Stimulated activated CD4-positive, alpha-beta T cell treated with anti-CD3 and anti-CD28 coated beads, Interleukin-2, amount 100 ng/mL, for 4 hours (primary cell): Measurements from ENCODE around the gene CDKN2D.

Source experiments
- DNase-seq: peaks from one replicate; pipeline ENCODE4 v3.0.0-alpha.2; 2020; ENCODE audit warnings: low read depth

CDKN2D gene

DNA sequence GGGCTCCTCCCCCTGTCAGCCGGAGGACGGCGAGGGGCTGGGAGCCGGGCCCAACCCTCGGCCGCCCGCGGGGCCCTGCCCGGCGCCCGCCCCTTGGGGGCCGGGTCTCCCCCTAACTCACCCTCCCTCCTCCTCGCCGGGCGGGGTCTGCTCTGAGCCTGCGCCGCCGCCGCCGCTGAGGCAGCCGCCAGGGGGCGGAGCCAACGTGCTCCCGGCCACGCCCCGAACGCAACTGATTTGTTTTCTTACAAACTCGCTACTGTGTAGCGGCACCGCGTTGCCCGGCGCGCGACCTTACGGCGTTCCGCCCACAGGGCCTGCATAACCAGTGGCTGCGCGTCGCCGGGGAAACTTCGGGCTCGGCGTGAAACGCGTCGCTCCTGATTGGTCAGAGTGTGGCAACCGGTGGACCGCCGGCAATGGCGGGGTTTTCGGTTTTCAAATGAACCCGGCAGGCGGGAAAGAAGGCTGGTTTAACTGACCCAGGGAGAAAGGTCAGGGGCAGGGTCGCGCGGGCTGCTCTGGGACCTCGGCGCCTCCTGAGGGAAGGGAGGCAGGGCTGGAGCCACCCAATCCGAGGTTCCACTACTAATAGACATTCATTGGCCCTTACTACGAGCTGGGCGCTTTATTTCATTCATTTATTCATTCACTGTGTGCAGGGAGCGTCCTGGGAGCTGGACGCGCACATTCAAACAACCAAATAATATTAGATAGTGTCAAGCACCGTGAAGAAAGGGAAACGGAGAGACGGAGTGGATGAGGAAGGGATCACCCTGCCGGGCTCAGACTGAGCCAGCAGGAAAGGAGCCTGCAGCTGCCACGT, at the start of gene CDKN2D:
Gene CDKN2D, minus strand, starts transcription at position 154 of the 826 bp plus-strand sequence. CDS start 326 bp downstream, outside the sequence.
- peak; percentile 100 for DNase-seq

DNA sequence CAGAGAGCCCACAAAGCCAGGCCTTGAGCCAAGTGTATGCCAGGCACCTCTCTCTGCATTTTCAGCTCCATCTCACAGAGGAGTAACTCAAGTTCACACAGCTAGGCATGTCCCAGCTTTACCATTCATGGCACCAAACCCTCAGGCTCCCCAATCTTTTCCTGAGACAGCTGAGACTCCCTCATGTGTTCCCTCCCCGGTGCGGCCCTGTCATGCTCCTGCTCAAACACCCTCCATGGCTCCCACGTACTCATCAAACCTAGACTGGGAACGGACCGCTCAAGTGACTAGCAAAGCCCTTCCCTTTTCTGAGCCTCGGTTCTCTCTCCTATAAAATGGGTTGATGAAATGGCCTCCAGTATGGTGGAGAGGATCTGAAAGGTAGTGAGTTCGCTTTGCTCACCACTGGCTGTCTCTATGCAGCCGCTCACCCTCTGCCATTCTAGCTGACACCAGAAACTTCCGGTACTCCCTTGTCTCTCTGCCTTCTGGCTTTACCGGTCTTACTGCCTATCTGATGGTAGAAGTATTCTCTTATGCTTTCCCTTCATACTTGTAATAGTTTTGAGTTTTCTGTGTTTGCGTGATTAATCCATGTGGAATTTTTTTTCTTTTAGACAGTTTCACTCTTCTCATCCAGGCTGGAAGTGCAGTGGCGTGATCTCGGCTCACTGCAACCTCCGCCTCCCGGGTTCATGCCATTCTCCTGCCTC, 48.8 kb upstream of the CDKN2D start:
- DNase-seq: no peak

DNA sequence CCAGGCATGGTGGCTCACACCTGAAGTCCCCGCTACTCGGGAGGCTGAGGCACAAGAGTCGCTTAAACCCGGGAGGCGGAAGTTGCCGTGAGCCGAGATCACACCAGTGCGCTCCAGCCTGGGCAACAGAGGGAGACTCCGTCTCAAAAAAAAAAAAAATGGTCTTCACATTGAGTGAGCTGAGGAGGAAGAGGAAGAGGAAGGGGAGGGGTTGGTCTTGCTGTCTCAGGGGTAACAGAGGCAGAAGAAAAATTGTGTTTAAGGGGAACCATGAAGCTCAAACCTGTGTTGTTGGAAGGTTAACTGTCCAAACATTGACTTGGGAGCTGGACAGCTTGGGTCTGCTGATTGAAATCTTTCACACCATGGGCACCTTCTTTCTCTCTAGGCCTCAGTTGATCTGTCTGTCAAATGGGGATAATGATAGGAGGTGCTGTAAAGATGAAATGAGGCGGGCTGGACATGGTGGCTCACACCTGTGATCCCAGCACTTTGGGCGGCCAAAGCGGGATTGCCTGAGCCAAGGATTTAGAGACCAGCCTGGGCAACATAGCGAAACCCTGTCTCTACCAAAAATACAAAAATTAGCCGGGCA, 46.7 kb upstream of the CDKN2D start:
- no peak for DNase-seq

DNA sequence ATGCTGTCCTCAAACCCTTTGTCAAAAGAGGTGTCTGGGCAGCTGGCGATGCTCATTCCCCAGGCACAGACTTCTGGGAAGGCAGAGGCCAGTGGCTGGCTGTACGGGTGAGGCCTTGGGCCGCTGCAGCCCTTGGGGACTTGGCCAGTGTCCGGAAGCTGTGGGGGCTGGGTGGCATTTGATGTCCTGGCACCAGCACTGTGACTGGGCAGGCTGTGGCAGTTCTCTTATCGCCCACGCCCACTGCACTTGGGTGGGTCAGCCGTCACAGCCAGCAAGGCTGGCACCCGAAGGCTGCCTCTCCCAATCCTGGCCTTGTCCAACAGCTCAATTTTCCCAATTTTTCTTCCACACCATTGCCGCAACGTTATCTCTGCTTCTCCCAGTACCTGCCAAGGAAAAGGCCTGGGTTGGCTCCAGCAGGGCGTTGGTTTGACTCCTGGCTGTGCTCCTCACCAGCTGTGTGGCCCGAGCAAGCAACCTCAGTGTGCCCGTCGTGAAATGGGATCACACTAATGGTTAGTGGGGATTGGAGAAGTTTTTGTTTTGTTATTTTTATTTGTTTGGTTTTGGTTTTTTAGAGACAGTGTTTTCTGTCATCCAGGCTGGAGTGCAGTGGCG, 43.8 kb upstream of the CDKN2D start:
- DNase-seq: no peak

DNA sequence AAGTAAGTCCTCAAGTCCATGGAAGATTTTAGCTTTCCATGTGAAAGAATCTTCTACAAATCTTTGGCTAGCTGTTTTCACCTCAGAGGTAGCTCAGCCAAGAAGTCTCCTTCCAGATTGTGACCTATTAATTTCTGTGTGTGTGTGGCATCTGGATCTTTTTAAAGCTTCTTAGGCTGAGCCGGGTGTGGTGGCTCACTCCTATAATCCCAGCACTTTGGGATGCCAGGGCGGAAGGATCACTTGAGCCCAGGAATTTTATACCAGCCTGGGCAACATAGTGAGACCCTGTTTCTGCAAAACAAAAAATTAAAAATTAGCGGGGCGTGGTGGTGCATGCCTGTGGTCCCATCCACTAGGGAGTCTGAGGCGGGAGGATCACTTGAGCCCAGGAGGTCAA, 43.1 kb upstream of the CDKN2D start:
- no peak for DNase-seq

DNA sequence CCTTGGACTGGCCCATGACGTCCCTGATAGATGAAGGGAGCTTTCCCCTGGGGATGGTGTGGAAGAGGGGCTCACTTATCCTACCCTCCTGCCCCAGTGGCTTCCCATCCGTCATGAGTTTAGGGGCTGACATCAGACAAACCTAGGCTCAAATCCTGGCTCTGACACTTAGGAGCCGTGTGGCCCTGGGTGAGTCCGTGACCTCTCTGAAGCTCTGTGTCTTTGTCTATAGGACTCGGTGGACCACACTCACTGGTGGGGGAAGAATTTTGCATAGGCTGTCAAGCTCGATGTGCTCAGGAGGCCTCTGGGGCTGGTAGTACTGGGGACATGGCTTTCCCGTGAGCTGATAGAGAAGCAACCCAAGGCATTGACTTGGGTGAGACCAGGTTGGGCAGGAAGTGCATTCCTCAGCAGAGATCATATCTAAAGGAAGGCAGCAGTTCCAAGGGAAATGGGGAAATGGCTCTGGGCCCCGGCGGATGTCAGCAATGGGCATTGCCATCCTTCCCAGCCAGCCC, 35.7 kb upstream of the CDKN2D start:
- no peak for DNase-seq

DNA sequence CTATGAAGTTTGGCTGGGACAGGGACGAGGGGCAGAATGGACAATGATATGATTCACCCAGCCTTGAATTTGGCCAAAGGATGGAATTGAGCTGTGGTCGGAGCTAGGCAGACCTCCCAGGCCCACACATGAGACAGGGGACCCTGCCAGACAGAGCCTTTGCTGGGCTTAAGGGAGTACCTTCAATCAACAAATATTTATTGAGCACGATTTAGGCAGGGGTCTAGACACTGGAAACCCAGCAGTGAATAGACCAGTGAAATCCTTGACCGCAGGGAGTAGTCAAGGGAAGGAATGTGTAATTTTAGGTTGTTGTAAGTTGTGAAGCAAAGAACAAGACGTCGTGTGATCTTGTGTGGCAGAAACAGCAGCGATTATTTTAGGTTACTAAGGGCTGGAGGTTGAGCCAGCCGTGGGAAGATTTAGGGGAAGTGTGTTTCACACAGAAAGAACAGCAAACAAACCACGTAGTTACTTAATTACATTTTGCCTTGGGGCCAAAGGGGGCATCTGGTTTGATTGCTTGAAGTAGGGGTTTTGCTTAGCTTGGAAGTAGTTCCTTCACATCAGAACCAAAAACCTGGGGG, 35.2 kb upstream of the CDKN2D start:
- DNase-seq: peak; percentile 17

DNA sequence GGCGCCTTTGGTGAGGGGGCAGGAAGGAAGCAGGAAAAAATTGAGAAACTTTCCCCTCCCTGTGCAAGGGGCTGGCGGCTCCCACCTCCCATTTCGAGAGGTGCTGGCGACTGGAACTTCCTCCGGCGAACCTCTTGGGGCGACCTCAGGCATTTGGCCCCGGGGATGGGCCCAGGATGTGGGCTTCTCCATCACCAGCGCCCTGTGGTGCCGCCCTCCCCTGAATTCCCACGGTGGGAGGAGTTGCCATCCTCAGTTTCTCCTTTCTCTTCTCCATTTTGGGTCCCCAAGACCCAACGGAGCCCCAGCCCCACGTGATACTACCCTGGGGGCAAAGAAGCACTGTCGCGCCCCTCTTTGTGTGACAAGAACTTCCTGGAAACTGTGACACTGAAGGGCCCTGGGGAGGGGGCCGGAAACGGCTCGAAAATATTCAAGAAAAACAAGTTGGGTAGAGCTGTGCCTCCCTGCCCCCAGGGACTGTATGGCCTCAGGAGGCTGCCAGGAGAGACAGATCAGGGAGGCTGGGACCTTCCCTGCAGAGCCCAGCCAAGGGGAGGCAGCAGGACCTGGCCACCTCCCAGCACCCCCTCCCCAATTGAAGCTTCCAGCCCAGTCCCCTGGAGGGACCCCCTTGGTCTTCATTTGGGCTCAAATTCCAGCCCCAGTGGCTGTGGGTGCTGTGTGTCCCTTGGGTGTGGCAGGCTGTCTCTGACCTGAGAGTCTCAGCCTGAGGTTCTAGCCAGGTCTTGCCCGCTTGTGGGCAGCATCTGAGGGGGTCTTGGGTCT, 34.5 kb upstream of the CDKN2D start:
- DNase-seq: peak; percentile 72

DNA sequence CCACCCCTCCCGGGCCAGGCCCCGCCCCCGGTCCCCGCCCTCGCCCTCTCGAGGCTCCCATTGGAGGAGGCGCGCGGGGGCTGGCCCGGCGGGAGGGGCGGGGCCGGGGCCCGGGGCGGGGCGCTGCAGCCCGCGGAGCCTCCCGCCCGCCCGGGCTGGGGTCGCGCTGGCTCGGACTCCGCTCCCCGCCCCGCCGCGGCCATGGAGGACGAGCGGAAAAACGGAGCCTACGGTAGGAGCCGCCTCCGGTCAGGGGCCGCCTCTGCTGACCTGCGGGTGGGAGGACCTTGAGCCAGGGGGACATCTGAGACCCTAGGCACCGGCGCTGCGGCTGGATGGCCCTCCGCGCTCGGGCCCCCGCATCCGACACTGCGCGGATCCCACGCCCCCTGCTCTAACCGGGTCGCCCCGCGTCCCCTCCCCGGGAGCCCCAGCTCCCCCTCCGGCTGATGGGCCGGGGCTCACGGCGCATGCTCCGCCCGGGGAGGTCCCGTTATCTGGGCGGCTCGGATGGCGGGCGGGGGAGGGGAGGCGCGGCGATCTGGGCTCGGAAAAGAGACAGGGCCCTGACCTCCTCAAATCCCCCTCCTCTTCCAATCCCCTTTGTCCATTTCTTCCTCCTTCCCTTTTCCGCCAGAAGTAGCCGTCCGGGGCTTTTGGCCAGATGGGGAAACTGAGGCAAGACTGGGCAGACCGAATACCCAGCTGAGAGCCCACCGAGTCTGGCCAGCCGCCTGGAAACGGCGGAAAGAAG, 33.7 kb upstream of the CDKN2D start:
- DNase-seq: peak; percentile 80

DNA sequence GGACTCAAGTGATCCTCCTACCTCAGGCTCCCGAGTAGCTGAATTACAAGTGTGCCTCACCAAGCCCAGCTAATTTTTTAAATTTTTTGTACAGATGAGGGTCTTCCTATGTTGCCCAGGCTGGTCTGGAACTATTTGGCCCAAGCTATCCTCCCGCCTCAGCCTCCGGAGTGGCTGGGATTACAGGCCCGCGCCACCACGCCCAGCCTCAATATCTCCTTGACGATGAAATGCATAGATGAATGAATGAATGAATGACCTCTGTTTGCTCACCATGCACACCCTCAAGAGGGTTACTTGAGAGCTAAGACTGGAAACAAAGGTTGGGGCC, 33.2 kb upstream of the CDKN2D start:
- DNase-seq: no peak

DNA sequence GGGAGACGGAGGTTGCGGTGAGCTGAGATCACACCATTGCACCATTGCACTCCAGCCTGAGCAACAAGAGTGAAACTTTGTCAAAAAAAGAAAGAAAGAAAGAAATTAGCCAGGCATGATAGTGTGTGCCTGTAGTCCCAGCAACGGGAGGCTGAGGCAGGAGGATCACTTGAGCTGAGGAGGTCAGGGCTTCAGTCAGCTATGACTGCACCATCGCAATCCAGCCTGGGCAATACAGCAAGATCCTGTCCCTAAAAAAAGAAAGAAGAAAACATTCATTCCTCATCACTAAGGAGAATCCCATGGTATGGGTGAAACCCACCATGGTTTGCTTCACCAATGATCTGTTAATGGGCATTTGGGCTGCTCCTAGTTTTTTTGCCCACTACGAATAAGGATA, 31.4 kb upstream of the CDKN2D start:
- no peak for DNase-seq

DNA sequence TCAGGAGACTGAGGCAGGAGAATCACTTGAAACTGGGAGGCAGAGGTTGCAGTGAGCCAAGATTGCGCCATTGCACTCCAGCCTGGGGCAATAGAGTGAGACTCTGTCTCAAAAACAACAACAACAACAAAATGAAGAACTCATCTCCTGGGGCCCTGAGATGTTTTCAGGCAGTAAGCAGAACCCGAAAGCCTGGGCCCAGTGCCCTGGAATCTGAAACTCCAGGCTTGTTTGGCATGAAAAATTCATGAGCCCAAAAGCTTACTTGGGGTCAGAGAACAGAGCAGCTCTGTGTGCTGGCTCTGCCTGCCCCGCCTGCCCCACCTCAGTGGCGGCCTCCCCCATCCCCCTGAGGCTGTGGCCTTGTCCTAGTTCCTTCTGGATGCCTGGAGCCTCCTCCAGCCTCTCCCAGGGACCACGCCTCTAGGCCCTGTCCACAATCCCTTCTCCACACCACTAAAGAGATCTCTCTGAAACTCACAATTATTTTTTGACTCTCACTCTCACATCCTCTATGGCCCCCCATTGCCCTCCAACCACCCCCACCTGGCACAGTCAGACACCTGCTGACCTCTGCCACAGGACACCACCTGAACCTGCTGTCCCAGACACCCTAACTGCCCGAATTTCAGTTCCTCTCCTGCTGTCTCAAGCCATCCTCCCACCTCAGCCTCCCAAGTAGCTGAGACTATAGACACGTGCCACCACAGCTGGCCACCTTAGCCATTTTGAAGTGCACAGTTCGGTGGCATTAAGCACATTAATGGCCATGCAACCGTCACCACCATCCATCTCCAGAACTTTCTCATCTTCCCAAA, 25.2 kb upstream of the CDKN2D start:
- no peak for DNase-seq

DNA sequence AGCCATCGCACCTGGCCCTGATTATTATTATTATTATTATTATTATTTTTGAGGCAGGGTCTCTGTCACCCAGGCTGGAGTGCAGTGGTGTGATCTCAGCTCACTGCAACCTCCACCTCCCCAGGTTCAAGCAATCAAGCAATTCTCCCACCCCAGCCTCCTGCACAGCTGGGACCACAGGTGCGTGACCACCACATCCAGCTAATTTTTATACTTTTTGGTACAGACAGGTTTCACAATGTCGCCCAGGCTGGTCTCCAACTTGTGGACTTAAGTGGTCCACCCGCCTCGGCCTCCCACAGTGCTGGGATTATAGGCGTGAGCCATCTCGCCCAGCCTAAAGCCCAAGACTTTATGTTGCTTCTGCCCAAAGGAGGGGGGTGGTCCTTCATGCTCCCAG, 24.4 kb upstream of the CDKN2D start:
- no peak for DNase-seq

DNA sequence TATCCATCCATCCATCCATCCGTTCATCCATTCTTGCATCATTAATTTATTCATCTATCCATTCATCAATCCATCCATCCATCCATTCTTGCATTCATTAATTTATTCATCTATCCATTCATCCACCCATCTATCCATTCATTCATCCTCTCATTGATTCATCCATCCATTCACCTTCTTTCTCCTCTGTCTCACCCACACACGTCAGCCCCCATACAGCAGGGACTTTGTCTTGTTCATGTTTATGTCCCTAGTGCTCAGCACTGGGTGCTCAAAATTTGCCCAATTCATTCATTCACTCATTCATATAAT, 19.0 kb upstream of the CDKN2D start:
- no peak for DNase-seq

DNA sequence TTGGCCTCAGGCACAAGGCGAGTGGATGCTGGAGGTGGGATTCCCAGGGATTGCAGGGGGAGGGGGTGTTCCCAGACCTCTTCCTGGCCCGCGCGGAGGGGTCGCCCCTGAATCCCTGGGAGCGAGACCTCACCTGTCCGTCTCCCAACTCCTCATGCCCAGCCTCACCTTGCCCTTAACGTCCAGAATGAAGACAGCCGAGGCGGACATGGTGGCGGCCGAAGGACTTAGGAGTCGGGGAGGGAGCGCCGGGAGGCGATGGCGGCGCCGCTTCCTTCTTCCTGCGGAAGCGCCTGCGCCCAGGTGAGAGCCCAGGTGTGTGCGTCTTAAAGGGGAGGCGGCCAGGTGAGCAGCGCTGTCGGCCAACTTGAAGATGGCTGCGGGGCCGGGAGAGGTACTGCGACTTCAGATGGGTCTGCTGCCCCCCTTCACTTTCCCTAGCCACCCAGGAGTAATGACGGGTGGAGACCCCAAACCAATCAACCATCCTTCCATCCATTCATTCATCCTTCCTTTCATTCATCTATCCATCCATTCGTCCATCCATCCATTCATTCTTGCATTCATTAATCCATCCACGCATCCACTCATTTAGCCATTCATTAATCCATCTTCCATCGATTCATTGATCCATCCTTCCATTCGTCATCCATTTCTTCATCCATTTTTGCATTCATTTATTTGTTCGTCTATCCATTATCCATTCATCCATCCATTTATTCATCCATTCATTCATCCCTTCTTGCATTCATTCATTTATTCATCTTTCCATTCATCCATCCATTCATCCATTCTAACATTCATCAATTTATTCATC, 18.5 kb upstream of the CDKN2D start, which contains the start of gene AP1M2:
Gene AP1M2, minus strand, starts transcription at position 291 of the 817 bp plus-strand sequence. Its CDS starts 81 bp downstream, at position 210.
- no peak for DNase-seq

DNA sequence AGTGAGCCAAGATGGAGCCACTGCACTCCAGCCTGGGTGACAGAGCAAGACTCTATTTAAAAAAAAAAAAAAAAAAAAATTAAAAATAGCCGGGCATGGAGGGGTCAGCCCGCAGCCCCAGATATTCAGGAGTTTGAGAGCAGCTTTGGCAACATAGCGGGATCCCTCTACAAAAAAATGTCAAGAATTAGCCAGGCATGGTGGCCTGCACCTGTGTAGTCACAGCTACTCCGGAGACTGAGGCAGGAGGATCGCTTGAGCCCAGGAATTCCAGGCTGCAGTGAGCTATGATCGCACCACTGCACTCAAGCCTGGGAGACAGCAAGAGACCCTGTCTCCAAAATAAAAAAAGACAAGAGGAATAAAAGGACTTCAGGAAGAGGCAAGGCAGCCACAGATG, 17.6 kb upstream of the CDKN2D start:
- DNase-seq: no peak

DNA sequence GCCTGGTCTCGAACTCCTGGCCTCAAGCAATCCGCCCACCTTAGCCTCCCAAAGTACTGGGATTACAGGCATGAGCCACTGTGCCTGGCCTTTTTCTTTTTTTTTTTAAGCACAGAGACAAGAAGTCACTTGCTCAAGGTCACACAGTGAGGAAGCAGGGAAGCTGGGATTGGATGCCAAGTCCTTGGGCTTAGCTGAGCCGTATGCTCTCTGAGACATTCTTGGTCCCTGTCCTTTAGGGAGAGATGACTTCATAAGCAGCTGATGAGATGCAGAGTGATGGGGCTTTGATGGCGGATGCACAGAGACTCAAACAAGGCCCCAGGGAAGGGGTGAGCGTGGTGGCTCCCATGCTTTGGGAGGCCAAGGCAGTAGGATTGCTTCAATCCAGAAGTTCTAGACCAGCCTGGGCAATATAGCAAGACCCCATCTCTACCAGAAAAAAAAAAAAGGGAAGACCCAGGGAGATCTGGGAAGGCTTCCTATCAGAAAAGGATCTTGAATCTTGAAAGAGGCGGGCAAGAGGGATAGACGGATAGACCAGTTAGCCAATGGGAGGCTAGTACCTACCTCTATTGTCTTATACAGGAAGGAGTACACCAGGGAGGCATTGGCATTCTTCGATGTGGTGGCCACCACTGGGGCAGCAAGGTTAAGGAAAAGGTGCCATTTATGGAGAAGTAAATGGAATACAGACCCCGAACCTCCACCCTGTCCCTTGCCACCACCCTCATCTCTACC, 14.4 kb upstream of the CDKN2D start:
- DNase-seq: no peak

DNA sequence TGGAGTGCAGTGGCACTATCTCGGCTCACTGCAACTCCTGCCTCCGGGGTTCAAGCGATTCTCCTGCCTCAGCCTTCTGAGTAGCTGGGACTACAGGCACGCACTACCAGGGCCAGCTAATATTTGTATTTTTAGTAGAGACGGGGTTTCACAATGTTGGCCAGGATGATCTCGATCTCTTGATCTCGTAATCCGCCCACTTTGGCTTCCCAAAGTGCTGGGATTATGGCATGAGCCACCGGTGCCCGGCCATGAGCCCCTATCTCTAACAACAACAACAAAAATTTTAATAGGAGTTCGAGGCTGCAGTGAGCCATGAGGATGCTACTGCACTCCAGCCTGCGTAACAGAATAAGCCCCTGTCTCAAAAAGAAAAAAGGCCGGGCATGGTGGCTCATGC, 13.3 kb upstream of the CDKN2D start:
- no peak for DNase-seq
